KOPT-K1 (cell line): ENCODE measurements around the gene ZFAND2A.

ENCODE experiments used
- H3K27ac ChIP-seq: fragments of 200-600 bp; sonication (generic); 2 replicates; pipeline ENCODE4 v1.5.1; 2016; ENCODE audit warnings: antibody characterized with exemption, mild to moderate bottlenecking, low read depth, low read length; ENCODE audit not compliant: poor library complexity, severe bottlenecking
- H3K36me3 ChIP-seq: fragments of 200-600 bp; sonication (generic); 2 replicates; pipeline ENCODE4 v1.5.1; 2017; ENCODE audit warnings: antibody characterized with exemption, mild to moderate bottlenecking, low read length, moderate library complexity; ENCODE audit not compliant: insufficient read depth
- H3K9me3 ChIP-seq: fragments of 200-600 bp; sonication (generic); 2 replicates; pipeline ENCODE4 v1.5.1; 2017; ENCODE audit warnings: antibody characterized with exemption, low read length, mild to moderate bottlenecking; ENCODE audit not compliant: insufficient read depth, poor library complexity, severe bottlenecking

ZFAND2A gene

GRCh38 chr7:1113548-1113885 lies 46.5 kb downstream of the ZFAND2A start:
- Histone ChIP-seq H3K27ac (no peak overlapping the region), H3K36me3 (no peaks in the 10 kb centered on the region), H3K9me3 (no peaks in the 10 kb centered on the region)

- no peaks in the 10 kb centered on the region for H3K36me3 ChIP-seq
- no peak overlapping the region for H3K27ac ChIP-seq
Measured at GRCh38 chr7:1112625-1113547, 47.1 kb downstream of the ZFAND2A start.

GRCh38 chr7:1112109-1112508 lies 47.9 kb downstream of the ZFAND2A start:
- Histone ChIP-seq H3K27ac (no peak overlapping the region), H3K36me3 (no peaks in the 10 kb centered on the region), H3K9me3 (no peaks in the 10 kb centered on the region)

More at GRCh38 chr7:1112625-1113547, 47.1 kb downstream of the ZFAND2A start:
- no peaks in the 10 kb centered on the region for H3K9me3 ChIP-seq

GRCh38 chr7:1111156-1111555 lies 48.8 kb downstream of the ZFAND2A start:
- H3K27ac ChIP-seq = no peak overlapping the region
- H3K9me3 ChIP-seq = no peaks in the 10 kb centered on the region
- H3K36me3 ChIP-seq = no peaks in the 10 kb centered on the region

GRCh38 chr7:1110358-1110757 lies 49.6 kb downstream of the ZFAND2A start:
- no peak overlapping the region for H3K27ac ChIP-seq
- no peaks in the 10 kb centered on the region for H3K9me3 ChIP-seq
- H3K36me3 ChIP-seq = no peaks in the 10 kb centered on the region

GRCh38 chr7:1109581-1110310 lies 50.2 kb downstream of the ZFAND2A start:
- H3K27ac ChIP-seq = no peak overlapping the region
- H3K9me3 ChIP-seq = no peaks in the 10 kb centered on the region
- no peaks in the 10 kb centered on the region for H3K36me3 ChIP-seq

- Histone ChIP-seq H3K9me3 (no peaks in the 10 kb centered on the region), H3K36me3 (no peaks in the 10 kb centered on the region), H3K27ac (no peak overlapping the region)
Measured at GRCh38 chr7:1108264-1108920, 51.6 kb downstream of the ZFAND2A start.

- H3K27ac ChIP-seq = no peak overlapping the region
- H3K36me3 ChIP-seq = no peaks in the 10 kb centered on the region
- H3K9me3 ChIP-seq = no peaks in the 10 kb centered on the region
Measured at GRCh38 chr7:1106793-1107421, 53.1 kb downstream of the ZFAND2A start.

GRCh38 chr7:1106063-1106792 lies 53.8 kb downstream of the ZFAND2A start:
- Histone ChIP-seq H3K9me3 (no peaks in the 10 kb centered on the region), H3K36me3 (no peaks in the 10 kb centered on the region), H3K27ac (no peak overlapping the region)

- Histone ChIP-seq H3K9me3 (no peaks in the 10 kb centered on the region), H3K36me3 (no peaks in the 10 kb centered on the region), H3K27ac (peak overlapping the region; percentile 15)
Measured at GRCh38 chr7:1105189-1105588, 54.8 kb downstream of the ZFAND2A start.

- no peaks in the 10 kb centered on the region for H3K9me3 ChIP-seq
- H3K27ac ChIP-seq = peak overlapping the region; percentile 23
- H3K36me3 ChIP-seq = no peaks in the 10 kb centered on the region
Measured at GRCh38 chr7:1104516-1105179, 55.3 kb downstream of the ZFAND2A start.

- no peaks in the 10 kb centered on the region for H3K36me3 ChIP-seq
- no peaks in the 10 kb centered on the region for H3K9me3 ChIP-seq
- peak overlapping the region; percentile 23 for H3K27ac ChIP-seq
Measured at GRCh38 chr7:1103789-1104515, 56.0 kb downstream of the ZFAND2A start.

GRCh38 chr7:1103009-1103788 lies 56.8 kb downstream of the ZFAND2A start:
- Histone ChIP-seq H3K36me3 (no peaks in the 10 kb centered on the region), H3K27ac (no peak overlapping the region), H3K9me3 (no peaks in the 10 kb centered on the region)
